Superior temporal gyrus (tissue), 1 donor: ENCODE measurements around the gene C1QTNF9B.

ENCODE experiments used
- DNase-seq: peaks from one replicate; pipeline ENCODE4 v3.0.0-alpha.2; 2016; ENCODE audit errors: extremely low spot score

Gene C1QTNF9B

DNA sequence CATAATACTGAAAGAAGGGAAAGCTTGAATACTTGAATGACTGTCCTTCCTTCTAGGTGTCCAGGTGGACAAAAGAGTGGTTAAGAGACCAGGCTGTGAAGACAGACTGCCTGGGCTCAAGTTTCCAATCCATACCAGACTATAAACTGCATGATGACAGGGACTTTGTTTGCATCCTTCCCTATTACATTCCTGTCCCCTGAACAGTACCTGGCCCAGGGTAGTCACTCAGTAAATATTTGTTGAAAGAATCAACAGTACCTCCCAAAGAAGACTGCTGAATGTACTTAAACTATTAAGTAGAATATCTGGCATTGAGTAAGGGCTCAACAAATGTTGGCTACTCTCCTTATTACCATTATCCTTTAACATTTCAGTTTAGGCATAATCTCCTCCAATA is 37.8 kb downstream of the C1QTNF9B start:
- DNase-seq, result no peak

DNA sequence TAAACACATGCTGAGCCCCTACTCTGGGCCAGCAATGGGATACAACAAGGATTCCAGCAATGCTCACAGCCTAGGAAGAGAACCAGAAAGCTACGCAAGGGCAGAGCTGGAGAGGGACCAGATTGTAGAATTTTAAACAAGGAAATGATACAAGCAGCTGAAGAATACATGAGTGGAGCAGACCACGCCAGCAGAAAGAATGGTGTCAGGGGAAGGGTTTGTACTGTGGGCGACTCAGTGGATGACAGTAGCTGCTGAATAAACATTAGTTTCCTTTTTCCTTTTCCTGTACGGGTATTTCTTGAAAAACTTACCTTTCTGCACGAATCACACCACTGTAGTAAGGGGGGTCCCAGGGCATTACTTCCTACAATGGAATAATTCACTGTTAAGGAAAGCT is 38.8 kb downstream of the C1QTNF9B start:
- no peak for DNase-seq

DNA sequence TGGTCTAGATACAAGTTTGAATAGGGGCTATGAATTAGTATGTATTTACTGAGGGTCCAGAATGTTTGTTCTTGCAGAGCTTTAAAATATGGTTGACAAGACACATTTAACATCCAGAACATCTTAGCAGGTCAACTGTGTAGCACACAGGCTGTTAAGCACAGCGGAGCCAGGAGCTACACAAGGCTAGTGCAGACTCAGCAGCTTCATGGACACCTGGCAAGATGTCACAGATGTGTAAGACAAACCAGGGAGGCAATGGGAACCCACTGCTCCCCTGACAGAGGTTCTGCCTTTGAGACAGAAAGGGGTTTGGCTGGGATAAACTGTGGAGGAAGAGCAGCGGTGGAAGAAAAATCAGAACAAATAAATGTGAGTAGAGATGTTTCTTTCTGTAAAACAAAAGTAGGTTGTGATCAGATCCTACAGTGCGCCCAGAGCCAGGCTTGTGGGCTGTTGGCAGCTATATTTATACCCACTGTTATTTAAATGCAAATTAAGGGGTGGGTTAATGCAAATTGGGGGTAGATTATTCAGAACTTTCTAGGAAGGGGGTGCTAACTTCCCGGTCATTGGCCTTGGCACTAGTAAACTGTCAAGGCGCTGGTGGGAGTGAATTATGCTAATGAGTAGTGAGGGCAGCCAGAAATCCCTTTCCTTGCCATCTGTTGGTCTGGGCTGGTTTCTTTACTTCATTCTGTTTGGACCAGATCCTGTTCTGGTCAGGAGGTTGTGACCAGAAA is 41.1 kb downstream of the C1QTNF9B start:
- DNase-seq, result peak; percentile 39

DNA sequence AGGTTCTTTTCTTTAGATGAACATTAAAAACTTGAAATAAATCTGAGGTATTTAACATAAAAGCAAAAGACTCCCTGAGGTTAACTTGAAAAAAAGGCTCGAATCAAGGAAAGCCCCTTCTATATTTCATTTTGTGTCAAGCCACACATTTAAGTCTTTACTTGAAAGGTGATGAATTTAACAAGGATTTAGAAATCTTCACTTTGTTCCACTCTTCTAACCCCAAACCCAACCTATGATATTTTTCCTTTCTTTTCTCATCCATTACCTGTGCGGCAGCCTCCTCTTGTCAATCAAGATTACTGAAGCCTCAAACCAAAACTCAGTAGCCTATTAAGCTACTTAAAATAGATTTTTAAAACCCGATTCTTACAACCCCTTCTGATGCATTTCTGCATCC is 41.9 kb downstream of the C1QTNF9B start:
- no peak for DNase-seq

DNA sequence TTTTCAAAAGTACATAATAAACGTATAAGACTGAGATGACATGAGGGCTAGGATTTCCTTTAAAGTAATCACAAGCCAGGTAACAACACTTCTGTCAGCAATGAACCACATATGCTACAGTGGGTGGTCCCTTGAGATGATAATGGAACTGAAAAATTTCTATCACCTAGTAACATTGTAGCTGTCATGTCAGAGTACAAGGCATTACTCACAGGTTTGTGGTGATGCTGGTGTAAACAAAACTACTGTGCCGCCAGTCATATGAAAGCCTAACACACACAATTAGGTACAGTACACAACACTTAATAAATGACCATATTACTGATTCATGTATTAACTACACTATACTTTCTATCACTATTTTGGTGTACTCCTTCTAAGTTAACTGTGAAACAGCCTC is 45.0 kb downstream of the C1QTNF9B start:
- DNase-seq, result no peak

DNA sequence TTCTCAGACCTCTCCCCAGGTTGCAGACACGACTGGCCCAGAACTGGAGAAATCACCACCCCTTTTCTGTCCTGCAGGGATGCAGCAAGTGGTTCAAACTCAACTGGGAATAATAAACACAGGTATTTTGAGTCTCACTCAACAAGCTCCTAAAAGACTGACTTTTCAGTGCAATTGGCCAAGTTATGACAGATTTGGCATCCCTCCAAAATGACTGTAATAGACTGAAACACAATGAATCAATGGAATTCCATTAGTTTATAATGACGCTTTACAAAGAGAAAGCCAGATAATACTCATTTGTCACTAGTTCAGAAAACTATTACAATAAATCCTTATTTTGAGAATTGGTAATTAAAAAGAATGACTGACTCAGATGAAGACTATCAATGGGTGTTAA is 46.2 kb downstream of the C1QTNF9B start:
- no peak for DNase-seq

DNA sequence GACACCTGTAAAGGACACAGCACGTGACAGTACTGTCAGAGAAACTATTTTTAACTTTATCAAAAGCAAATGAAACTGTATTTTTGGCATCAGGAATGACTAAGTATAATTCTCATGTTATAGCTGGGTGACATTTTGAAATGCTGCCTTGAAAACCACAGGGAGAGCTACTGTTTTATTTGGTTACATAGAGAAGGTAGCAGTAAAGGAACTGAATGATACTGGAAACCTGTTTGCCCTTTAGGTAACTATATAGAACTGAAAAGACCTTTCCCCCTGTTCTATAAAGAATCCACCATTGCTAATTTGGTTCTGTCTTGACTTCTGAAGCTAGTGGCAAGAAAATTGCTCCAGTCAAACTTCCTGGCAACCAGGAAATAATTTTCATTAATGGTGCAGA is 47.2 kb downstream of the C1QTNF9B start:
- no peak for DNase-seq

DNA sequence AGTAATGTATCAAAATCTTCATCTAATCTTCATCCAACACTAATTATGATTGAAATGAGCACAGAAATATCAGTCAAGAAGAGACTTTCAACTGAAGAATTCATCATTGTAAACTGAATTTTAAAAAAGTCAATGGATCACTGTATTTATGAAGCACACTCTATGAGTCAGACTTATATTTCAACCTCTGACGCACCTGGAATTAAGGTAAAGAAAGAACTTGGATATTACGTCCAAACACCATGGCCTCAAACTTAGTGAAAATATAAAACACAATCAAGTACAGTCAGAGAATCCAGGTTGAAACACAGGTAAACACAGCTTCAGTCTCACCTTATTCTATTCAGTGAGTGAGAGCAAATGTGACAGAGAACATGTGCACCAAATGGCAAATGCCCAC is 47.6 kb downstream of the C1QTNF9B start:
- DNase-seq, result no peak

DNA sequence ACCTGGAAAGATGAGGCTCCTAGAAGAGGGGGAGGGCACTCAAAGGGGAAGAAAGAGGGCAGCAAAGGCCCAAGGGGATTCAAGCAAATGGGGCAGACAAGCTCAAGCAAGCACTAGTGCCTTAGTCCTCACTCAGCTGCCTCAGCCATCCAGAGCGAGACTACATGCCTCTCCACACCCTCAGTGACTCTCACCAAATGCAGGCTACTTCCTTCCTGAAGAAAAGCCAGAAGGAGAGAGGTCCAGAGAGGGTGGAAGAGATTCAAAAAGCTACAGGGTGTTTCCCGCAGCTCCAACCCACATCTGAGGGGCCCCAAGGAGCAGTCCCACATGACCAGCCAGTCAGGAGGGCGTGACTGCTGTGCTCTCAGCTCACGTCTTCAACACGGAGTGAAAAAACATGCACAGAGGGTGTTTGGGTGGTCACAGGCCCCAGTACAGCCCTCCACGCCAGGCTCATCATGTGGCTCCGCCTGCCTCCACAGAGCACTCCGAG is 48.6 kb downstream of the C1QTNF9B start:
- no peak for DNase-seq

DNA sequence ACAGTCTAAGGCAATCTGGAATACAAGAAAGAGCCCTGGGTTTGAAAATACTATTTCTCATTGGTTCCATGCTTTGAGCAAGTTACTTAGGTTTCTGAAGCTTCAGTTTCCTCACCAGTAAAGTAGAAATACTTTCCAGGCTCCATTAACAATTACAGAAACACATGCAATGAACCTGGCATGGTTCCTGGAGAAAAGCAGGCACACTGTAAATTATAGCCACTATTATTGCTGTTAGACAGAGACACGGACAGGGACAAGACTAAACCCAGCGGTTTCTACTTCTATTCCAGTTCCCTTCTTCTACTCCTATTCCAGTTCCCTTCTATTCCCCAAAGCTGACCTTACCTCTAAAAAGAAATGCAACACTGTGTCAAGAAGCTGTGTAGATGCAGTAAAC is 49.3 kb downstream of the C1QTNF9B start:
- DNase-seq, result no peak

DNA sequence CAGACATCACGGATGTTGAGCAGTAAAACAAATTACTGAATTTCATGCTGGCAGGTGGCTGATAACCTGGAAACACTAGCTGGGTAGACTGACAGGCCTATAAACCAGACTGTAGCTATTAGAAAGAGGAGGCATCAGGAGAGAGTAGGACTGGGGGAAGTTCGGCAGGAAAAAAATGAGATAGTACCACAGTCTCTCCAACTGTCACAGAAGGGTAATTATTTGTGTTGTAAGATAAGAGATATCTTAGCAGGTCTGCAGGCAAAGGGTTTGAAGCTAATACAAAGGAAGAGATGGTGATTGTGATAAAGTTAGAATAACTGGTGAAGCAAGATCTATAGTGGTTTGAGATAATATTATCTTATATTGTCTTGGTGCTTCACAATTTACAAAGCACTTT is 49.8 kb downstream of the C1QTNF9B start:
- DNase-seq, result no peak

DNA sequence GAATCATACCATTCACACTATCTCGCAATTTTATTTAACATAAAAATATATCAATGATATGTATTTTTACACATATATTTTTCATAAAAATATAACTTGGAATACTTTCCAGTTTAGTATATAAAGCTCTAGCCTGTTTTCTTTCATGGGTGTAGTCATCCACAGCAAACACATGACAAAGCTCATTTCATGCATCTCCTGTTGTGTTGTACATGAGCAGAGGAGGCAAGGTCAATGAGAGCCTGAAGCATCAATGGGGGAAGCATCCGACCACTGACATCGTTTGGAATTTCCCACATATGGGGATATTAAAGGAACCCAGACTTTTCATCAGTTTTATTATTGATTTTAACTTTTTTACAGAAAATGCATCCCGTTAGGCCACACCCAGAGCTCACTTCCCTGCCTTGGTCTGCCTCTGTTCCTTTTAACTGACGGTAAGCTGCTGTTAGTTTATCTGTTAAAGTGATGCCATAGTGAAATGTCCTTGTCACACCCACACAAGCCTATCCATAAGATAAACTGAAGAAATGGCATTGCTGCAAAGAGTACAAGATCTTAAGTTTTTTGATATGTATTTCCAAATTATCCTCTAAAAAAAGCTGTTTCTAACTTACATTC is 52.1 kb downstream of the C1QTNF9B start:
- no peak for DNase-seq

DNA sequence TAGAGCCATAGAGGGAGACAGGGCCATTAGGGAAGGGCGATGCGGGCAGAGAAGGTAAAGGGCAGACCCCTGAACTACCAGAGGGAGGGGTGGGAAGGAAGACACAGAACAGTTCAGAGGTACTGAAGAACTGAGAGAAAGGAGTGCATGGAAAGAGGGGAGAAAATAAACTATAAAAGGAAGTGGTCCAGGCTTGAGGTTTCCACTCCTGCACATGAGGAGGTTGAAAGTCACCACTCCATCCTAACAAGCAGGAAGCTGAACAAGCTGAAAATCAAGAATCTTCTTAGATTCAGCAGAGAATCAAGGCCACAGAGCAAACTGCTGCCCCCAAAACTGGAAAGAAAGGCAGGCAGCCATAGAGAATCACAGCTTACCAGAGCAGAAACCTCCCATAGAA is 53.2 kb downstream of the C1QTNF9B start:
- no peak for DNase-seq

DNA sequence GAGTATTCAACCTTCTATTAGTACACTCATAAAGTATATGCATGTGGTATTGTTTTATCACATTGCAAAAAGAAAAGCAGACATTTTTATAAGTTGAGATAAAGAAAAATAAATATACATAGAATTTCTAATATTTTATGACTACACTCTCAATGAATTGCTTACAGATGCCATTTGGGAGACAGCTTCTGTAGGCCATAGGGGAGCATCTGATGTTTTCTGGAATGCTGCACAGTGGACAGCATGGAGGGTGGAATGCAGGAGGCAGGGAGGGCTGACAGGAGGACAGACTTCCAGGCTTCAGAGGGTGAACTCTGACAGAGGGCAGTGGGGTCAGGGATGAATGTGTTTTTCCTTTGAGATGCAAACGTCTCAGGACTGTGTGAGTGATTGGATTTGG is 53.9 kb downstream of the C1QTNF9B start:
- no peak for DNase-seq

DNA sequence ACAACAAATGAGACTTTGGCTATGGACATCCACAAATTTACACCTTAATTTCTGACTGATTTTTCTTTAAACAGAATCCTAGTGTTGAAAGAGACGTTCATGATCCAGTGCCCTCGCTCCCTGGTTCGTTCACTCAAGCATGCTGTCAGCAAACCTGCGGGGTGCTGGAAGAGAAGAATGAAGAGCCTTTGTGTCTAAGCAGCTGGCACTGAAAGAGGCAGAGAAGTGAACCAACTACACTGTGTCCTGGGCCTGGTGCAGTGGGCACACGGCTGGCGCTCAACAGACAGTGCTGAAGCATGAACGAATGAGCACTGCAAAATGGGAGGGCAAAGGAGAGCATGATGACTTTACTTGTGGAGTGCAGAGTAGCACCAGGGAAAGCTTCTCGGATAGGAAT is 54.9 kb downstream of the C1QTNF9B start:
- DNase-seq, result no peak
